Esophagus squamous epithelium (tissue), 5 donors: ENCODE measurements around the gene PITHD1. TPM values are rescaled to one million over a fixed set of nuclear protein-coding genes. Genes with fewer than 3 reads are reported as not detected.

Source experiments
- DNase-seq: peaks from one replicate; lab custom pipeline; 2025; lab: John Stamatoyannopoulos, UW
- H3K27ac ChIP-seq, 4 donors: fragments of 200-600 bp; sonication (generic); one replicate each; pipeline ENCODE4 v1.5.1; 2016 to 2019; ENCODE audit warnings: mild to moderate bottlenecking in 1 of 4
- H3K27me3 ChIP-seq, 4 donors: fragments of 200-600 bp; sonication (generic); 1 replicate in 3 of 4; 2 replicates in 1 of 4; pipeline versions ENCODE4 v1.5.1 to v1.6.0; 2017 to 2021; ENCODE audit warnings: antibody characterized with exemption in 1 of 4
- H3K36me3 ChIP-seq, 3 donors: fragments of 200-600 bp; sonication (generic); one replicate each; pipeline ENCODE4 v1.5.1; 2016 to 2019
- H3K4me1 ChIP-seq, 3 donors: fragments of 200-600 bp; sonication (generic); one replicate each; pipeline ENCODE4 v1.5.1; 2017 to 2019
- H3K4me3 ChIP-seq, 4 donors: fragments of 200-600 bp; sonication (generic); 1 replicate in 3 of 4; 2 replicates in 1 of 4; pipeline ENCODE4 v1.5.1; 2016 to 2019; ENCODE audit warnings: mild to moderate bottlenecking in 2 of 4, moderate library complexity in 1 of 4
- H3K9me3 ChIP-seq, 3 donors: fragments of 200-600 bp; sonication (generic); one replicate each; pipeline ENCODE4 v1.5.1; 2016 to 2019
- POLR2A ChIP-seq, 4 donors: fragments of 450-650 bp; IDR thresholded peaks; one replicate each; pipeline ENCODE4 v1.6.1; 2017; ENCODE audit warnings: antibody characterized with exemption in 4 of 4, mild to moderate bottlenecking in 4 of 4, moderate library complexity in 3 of 4
- WGBS, 2 donors: methylation state at CpG; one replicate each; pipeline ENCODE4 v1.1.5; 2018; 5-methylcytosine and 5-hydroxymethylcytosine counted together
- intact Hi-C: fragments of 100-400 bp; cut with DNase I; formaldehyde crosslinking; loops from one replicate; pipeline ENCODE4 v1.15.0; 2022
- total RNA-seq, 4 donors: library from RNA; depleted of rRNA; stranded (reverse); fragments of >200 nt; gene quantifications; one replicate each; pipeline ENCODE4 v1.1.0, GENCODE V29; 2016
- TF ChIP-seq, protein P1 (sequence below), 6 experiments: fragments of 450-650 bp in 4 of 6; fragments of 200-600 bp in 2 of 6; sonication (generic) in 2 of 6; IDR thresholded peaks; one replicate each; pipeline ENCODE4 v1.5.1; 2016 to 2019; ENCODE audit warnings: antibody characterized with exemption in 6 of 6, mild to moderate bottlenecking in 4 of 6, moderate library complexity in 4 of 6
- donor health status: DM: yes; HTN: yes; CAD: no.

PITHD1 gene
- total RNA-seq, 4 donors from 2014 or later: 57.4 to 86.3 (median 78.0) TPM

DNA sequence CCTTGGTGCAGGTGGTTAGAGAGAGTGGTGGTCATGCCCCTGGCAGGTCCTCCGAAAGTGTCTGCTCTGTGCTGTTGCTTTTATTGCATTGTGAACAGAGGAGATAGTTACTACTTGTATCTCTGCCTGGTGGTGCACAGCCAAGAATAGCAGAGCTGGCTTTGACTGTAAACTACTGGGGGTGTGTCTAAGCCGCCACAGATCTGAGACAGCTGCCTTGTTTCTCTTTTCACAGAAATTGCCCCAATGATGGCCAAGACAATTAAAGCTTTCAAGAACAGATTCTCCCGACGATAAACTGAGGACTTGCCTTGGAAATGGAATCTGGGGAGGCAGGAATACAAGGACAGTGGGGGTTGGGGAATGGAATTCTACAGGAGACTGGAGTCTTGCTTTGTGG is 18.9 kb upstream of the PITHD1 start:
- TF ChIP-seq, protein P1, sequence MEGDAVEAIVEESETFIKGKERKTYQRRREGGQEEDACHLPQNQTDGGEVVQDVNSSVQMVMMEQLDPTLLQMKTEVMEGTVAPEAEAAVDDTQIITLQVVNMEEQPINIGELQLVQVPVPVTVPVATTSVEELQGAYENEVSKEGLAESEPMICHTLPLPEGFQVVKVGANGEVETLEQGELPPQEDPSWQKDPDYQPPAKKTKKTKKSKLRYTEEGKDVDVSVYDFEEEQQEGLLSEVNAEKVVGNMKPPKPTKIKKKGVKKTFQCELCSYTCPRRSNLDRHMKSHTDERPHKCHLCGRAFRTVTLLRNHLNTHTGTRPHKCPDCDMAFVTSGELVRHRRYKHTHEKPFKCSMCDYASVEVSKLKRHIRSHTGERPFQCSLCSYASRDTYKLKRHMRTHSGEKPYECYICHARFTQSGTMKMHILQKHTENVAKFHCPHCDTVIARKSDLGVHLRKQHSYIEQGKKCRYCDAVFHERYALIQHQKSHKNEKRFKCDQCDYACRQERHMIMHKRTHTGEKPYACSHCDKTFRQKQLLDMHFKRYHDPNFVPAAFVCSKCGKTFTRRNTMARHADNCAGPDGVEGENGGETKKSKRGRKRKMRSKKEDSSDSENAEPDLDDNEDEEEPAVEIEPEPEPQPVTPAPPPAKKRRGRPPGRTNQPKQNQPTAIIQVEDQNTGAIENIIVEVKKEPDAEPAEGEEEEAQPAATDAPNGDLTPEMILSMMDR (IDR thresholded peaks at IDR 0.05): no peak
- TF ChIP-seq POLR2A (IDR thresholded peaks at IDR 0.05): no peak
- Histone ChIP-seq H3K27ac (no peak overlapping the region), H3K9me3 (no peaks in the 10 kb centered on the region), H3K4me3 (no peak overlapping the region), H3K4me1 (peaks cover 0 to 30% (median 0%) of the 10 kb centered on the region in 3 donors), H3K27me3 (no peaks in the 10 kb centered on the region), H3K36me3 (peaks cover 42 to 99% (median 57%) of the 10 kb centered on the region in 3 donors)
- WGBS, 2 donors: 57 to 74% methylated on average over 3 of the region's 4 CpGs
- intact Hi-C loops: no loop called here
- no peak for DNase-seq

DNA sequence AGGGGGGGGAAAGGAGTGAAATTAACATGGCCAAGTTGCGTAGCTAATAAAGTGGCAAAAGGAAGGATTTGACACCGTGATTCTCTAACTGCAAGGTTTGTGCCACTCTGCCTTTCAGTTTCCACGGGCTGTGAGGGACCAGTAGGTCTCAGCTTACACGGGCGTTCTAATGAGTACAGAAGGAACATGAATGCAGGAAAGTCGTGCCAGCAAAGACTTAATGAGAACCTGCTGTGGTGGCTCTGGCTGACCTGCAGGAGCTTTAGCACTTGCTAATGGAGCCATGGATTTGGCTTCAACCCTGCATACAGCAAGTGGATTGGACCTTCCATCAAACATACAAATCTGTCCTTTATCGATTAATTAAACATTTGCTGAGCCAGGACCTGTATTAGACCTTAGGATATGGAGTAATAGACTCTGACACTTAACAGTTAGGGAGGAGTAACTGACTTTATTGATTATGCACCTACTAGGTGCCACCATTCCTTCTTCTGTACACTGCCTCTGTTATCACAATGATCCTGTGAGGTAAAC is 15.1 kb upstream of the PITHD1 start:
- Histone ChIP-seq H3K27ac (no peak overlapping the region), H3K4me3 (no peak overlapping the region), H3K27me3 (no peaks in the 10 kb centered on the region), H3K36me3 (peaks cover 15 to 95% (median 22%) of the 10 kb centered on the region in 3 donors), H3K4me1 (peaks cover 0 to 30% (median 0%) of the 10 kb centered on the region in 3 donors), H3K9me3 (no peaks in the 10 kb centered on the region)
- intact Hi-C loops: no loop called here
- TF ChIP-seq, protein P1 (IDR thresholded peaks at IDR 0.05): no peak
- no peak for TF ChIP-seq POLR2A (IDR thresholded peaks at IDR 0.05)
- DNase-seq: no peak
- WGBS, 2 donors: 72 to 85% methylated on average over 7 of the region's 7 CpGs

DNA sequence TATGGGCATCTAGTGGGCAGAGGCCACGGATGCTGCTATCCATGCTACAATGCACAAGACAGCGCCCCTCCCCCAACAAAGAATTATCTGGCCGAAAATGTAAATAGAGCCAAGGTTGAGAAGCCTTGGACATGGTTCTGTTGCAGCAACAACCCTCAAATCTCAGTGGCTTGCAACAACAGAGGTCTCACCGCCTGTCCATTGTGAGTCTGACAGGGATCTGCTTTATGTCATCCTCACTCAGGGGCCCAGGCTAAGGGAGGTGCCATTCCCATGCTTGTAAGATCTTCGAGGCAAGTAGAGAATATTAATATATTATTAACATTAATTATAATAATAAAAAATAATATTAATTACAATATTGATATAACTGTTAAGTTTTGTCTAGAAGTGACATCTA is 9.5 kb upstream of the PITHD1 start:
- peaks cover 0 to 72% (median 0%) of the 10 kb centered on the region in 3 donors for H3K36me3 ChIP-seq
- H3K9me3 ChIP-seq: no peaks in the 10 kb centered on the region
- H3K27ac ChIP-seq: no peak overlapping the region
- H3K4me3 ChIP-seq: no peak overlapping the region
- TF ChIP-seq, protein P1 (IDR thresholded peaks at IDR 0.05): no peak
- no peak for TF ChIP-seq POLR2A (IDR thresholded peaks at IDR 0.05)
- H3K4me1 ChIP-seq: peaks cover 0 to 8% (median 0%) of the 10 kb centered on the region in 3 donors
- no peaks in the 10 kb centered on the region for H3K27me3 ChIP-seq
- DNase-seq: no peak
- intact Hi-C loops: no loop called here
- 89 to 91% methylated on average over 5 of the region's 5 CpGs for WGBS, 2 donors

DNA sequence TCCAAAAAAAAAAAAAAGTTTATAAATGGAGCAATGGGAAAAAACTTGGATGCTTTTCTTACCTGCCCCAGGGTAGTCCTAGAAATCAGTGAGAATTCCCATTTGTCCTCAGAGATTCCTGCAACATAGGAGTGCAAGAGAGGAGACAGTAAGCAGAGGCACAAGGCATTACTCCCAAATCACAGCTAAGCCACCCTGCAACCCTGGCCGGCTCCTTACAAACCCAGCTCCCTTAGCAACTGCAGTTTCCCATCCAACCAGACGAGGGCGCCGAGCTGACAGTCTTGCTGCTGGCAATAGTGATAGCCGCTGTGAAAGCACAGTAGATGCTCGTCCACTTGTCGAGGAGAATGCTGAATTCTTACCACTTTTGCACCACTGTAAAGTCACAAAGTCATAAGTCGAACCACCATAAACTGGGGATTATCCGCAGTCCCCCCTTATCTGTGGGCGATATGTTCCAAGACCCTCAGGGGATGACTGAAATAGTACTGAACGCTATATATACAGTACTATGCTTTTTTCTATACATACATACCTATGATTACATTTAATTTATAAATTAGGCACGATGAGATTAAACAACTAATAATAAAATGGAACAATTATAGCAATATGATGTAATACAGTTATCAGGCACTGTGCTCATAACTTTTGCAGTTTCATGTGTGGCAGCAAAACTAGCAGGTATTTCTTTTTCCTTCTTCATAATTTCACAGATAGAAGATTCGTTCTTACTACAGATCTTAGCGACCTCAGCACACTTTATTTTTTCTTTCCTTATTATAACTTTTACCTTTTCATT is 6.0 kb upstream of the PITHD1 start:
- no peak overlapping the region for H3K27ac ChIP-seq
- intact Hi-C loops: no loop called here
- DNase-seq: peak; percentile 60
- H3K9me3 ChIP-seq: no peaks in the 10 kb centered on the region
- H3K27me3 ChIP-seq: no peaks in the 10 kb centered on the region
- peaks cover 2 to 15% (median 2%) of the 10 kb centered on the region in 3 donors for H3K4me1 ChIP-seq
- TF ChIP-seq, protein P1 (IDR thresholded peaks at IDR 0.05): peak; percentile 81 to 95 (median 87)
- TF ChIP-seq POLR2A (IDR thresholded peaks at IDR 0.05): no peak
- H3K36me3 ChIP-seq: peaks cover 0 to 40% (median 0%) of the 10 kb centered on the region in 3 donors
- WGBS, 2 donors: 11 to 14% methylated on average over 13 to 14 of the region's 14 CpGs
- no peak overlapping the region for H3K4me3 ChIP-seq

DNA sequence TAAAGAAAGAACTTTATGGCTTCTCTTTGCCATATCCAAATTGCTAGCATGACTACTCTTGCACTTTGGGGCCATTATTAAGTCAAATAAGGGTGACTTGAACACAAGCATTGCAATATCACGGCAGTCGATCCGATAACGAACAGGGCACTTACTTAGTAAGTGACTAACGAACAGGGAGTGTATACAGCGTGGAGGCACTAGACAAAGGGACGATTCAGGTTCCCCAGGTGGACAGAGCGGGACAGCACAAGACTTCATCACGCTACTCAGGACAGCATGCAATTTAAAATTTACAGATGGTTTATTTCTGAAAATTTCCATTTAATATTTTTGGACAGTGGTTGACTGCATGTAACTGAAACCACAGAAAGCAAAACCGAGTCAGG is 5.4 kb upstream of the PITHD1 start:
- DNase-seq: no peak
- no peak for TF ChIP-seq POLR2A (IDR thresholded peaks at IDR 0.05)
- TF ChIP-seq, protein P1 (IDR thresholded peaks at IDR 0.05): no peak
- no peak overlapping the region for H3K27ac ChIP-seq
- no peak overlapping the region for H3K4me3 ChIP-seq
- intact Hi-C loops: no loop called here
- 81 to 84% methylated on average over 10 of the region's 10 CpGs for WGBS, 2 donors
- peaks cover 0 to 34% (median 0%) of the 10 kb centered on the region in 3 donors for H3K36me3 ChIP-seq
- H3K27me3 ChIP-seq: no peaks in the 10 kb centered on the region
- peaks cover 7 to 21% (median 7%) of the 10 kb centered on the region in 3 donors for H3K4me1 ChIP-seq
- H3K9me3 ChIP-seq: no peaks in the 10 kb centered on the region
